Kidney (tissue), 14 donors: ENCODE measurements around the gene LRRTM2. TPM values are rescaled to one million over a fixed set of nuclear protein-coding genes. Genes with fewer than 3 reads are reported as not detected.

Source experiments
- DNase-seq, 5 donors: peaks; one replicate each; pipeline ENCODE4 v3.0.0-alpha.2; 2013 to 2020
- FAIRE-seq: peaks from 2 replicates; lab custom pipeline; 2012; peaks lifted over from hg19 to GRCh38; lab: Jason Lieb, UNC
- H3K27ac ChIP-seq, 2 donors: one replicate each; pipeline ENCODE4 v1.7.0; 2013; ENCODE audit warnings: low read depth in 2 of 2, low read length in 2 of 2, inconsistent platforms in 1 of 2
- H3K27me3 ChIP-seq: one replicate; pipeline ENCODE4 v1.7.1; 2013; ENCODE audit warnings: low read length, inconsistent platforms; ENCODE audit not compliant: control insufficient read depth, insufficient read depth
- H3K36me3 ChIP-seq, 3 donors: one replicate each; pipeline versions ENCODE4 v1.7.0 to v1.7.1; 2013; ENCODE audit warnings: low read length in 3 of 3, control low read depth in 1 of 3, inconsistent platforms in 1 of 3; ENCODE audit not compliant: insufficient read depth in 3 of 3, control insufficient read depth in 2 of 3
- H3K4me1 ChIP-seq, 3 donors: one replicate each; pipeline versions ENCODE4 v1.7.0 to v1.7.1; 2013; ENCODE audit warnings: low read length in 3 of 3, inconsistent platforms in 1 of 3, low read depth in 1 of 3; ENCODE audit not compliant: control insufficient read depth in 2 of 3, insufficient read depth in 2 of 3
- H3K4me3 ChIP-seq, 3 donors: one replicate each; pipeline versions ENCODE4 v1.7.0 to v1.8.1; 2013; ENCODE audit warnings: low read length in 3 of 3, control low read depth in 1 of 3, inconsistent platforms in 1 of 3
- H3K9ac ChIP-seq, 3 donors: one replicate each; pipeline versions ENCODE4 v1.7.0 to v1.7.1; 2013; ENCODE audit warnings: low read length in 3 of 3, control low read depth in 1 of 3, inconsistent platforms in 1 of 3
- H3K9me3 ChIP-seq, 3 donors: one replicate each; pipeline versions ENCODE4 v1.7.0 to v1.7.1; 2013; ENCODE audit warnings: low read length in 3 of 3, control low read depth in 1 of 3, inconsistent platforms in 1 of 3; ENCODE audit not compliant: control insufficient read depth in 2 of 3, insufficient read depth in 1 of 3
- CTCF ChIP-seq: IDR thresholded peaks from 3 replicates; pipeline ENCODE4 v1.5.1; 2012; ENCODE audit warnings: mild to moderate bottlenecking, moderate library complexity, borderline replicate concordance; ENCODE audit not compliant: insufficient read depth; ENCODE audit errors: extremely low read depth
- intact Hi-C: fragments of 100-400 bp; cut with DNase I; formaldehyde crosslinking; loops from one replicate; pipeline ENCODE4 v1.11.1; 2022
- polyA plus RNA-seq: library from polyadenylated mRNA; stranded (reverse); fragments of 350-450 nt; fragmentation: Illumina TruSeq; extraction: RNeasy Lipid Tissue Mini Kit (QIAGEN cat#74804); gene quantifications from one replicate; pipeline ENCODE4 v1.2.3, GENCODE V29; 2014; ENCODE audit warnings: low read depth, low replicate concordance; ENCODE audit not compliant: insufficient read depth
- total RNA-seq: library from RNA; stranded (reverse); fragmentation: NEBNext Ultra II Directional; extraction: Animal tissue kit (Norgen Biotek cat#: 25700); gene quantifications from one replicate; pipeline ENCODE4 v1.2.1, GENCODE V29; 2021
- donor health status: control.
- donor health status: control.
- donor health status: control.
- donor health status: control.
- donor health status: control.
- donor health status: DM: yes; HTN: yes; CAD: no.
- donor health status: Normal renal cell carcinoma (clear cell type).

LRRTM2 gene
- total and polyA plus RNA-seq, 2 donors from 2014 or later, result 0.03 TPM; not detected in 1

DNA sequence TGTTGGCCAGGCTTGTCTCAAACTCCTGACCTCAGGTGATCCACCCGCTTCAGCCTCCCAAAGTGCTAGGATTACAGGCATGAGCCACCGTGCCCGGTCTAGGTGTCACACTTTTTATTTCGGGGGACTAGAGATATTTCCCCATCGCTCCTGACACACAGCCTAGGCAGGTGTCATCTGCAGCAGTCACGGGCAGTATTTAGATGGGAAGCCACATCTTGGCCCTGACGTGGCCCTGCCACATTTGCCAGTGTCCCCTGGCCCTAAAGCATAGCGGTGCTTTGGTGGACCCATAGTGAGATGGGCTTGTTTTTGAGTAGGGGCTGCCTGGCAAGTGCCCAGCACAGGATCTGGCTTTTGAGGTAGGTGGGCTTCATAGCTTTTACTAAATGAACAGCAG lies 45.0 kb upstream of the LRRTM2 start:
- TF ChIP-seq CTCF, result no peak
- peaks cover 0 to 4% (median 1%) of the 10 kb centered on the region in 3 donors for H3K4me1 ChIP-seq
- H3K36me3 ChIP-seq, result peaks cover 4 to 17% (median 14%) of the 10 kb centered on the region in 3 donors
- no peaks in the 10 kb centered on the region for H3K27me3 ChIP-seq
- no peak overlapping the region for H3K9ac ChIP-seq
- DNase-seq (no peak), FAIRE-seq (no peak)
- intact Hi-C loops, result no loop called here
- H3K27ac ChIP-seq, result no peak overlapping the region
- no peak overlapping the region for H3K4me3 ChIP-seq
- H3K9me3 ChIP-seq, result no peaks in the 10 kb centered on the region

GRCh38 chr5:138918686-138919085 lies 43.6 kb upstream of the LRRTM2 start:
- Histone ChIP-seq H3K9me3 (no peaks in the 10 kb centered on the region), H3K36me3 (peaks cover 2 to 10% (median 7%) of the 10 kb centered on the region in 3 donors), H3K9ac (no peak overlapping the region), H3K4me3 (no peak overlapping the region), H3K27me3 (no peaks in the 10 kb centered on the region), H3K27ac (no peak overlapping the region), H3K4me1 (peaks cover 0 to 4% (median 2%) of the 10 kb centered on the region in 3 donors)
- no peak for DNase-seq
- intact Hi-C loops, result no loop called here
- no peak for TF ChIP-seq CTCF
- no peak for FAIRE-seq

DNA sequence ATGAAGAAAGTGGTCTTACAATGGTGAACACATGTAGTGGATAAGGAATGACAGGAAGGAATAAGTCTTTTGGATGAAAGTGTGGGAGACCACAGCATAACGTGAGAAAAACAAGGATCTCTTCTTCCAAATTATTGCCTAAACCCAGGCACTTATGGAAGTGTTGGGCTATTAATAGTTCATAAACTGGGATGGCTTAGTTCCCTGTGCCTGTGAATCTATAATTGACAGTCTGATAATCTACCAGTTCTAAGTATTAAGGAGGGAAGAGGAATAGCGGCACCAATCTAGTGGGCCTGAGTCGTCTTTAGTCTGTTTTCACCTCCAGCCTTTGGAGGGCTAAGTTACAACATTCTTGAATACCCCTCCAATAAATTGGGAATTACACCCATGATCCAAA lies 39.2 kb upstream of the LRRTM2 start:
- Histone ChIP-seq H3K27ac (no peak overlapping the region), H3K36me3 (peaks cover 2 to 7% (median 7%) of the 10 kb centered on the region in 3 donors), H3K27me3 (no peaks in the 10 kb centered on the region), H3K4me1 (peaks cover 0 to 4% (median 2%) of the 10 kb centered on the region in 3 donors), H3K9me3 (no peaks in the 10 kb centered on the region), H3K9ac (no peak overlapping the region), H3K4me3 (no peak overlapping the region)
- FAIRE-seq, result no peak
- intact Hi-C loops, result no loop called here
- TF ChIP-seq CTCF, result no peak
- DNase-seq, result no peak

- Histone ChIP-seq H3K4me1 (peaks cover 0 to 4% (median 2%) of the 10 kb centered on the region in 3 donors), H3K36me3 (peaks cover 2 to 7% (median 7%) of the 10 kb centered on the region in 3 donors), H3K9ac (no peak overlapping the region), H3K27me3 (no peaks in the 10 kb centered on the region), H3K9me3 (no peaks in the 10 kb centered on the region), H3K4me3 (no peak overlapping the region), H3K27ac (no peak overlapping the region)
- FAIRE-seq (no peak), DNase-seq (no peak)
- intact Hi-C loops, result no loop called here
- TF ChIP-seq CTCF, result no peak
Observed at GRCh38 chr5:138913773-138914172, 38.6 kb upstream of the LRRTM2 start.
